Ramos (cell line): ENCODE measurements around the gene INPP5A.
"Not testable (repeated sequence)": the region's sequence is repeated elsewhere in the genome, so short reads cannot be mapped to it uniquely, and the experiment has no call there.

Source experiments
- in situ Hi-C: fragments of 300-500 bp; cut with MboI; formaldehyde crosslinking; loops from one replicate; pipeline ENCODE4 v1.14.3; 2022; ENCODE audit warnings: low sequenced_read_pairs; ENCODE audit not compliant: unreplicated experiment

INPP5A gene

GRCh38 chr10:132590094-132590751 is 52.6 kb downstream of the INPP5A start:
- in situ Hi-C loops, result no loop called here

- in situ Hi-C loops, result no loop called here
These were observed 53.1 kb downstream of the INPP5A start for GRCh38 chr10:132590752-132591121.

GRCh38 chr10:132591166-132591971 is 53.8 kb downstream of the INPP5A start:
- in situ Hi-C loops, result no loop called here

- in situ Hi-C loops, result no loop called here
These were observed 55.3 kb downstream of the INPP5A start for GRCh38 chr10:132592790-132593383.

- in situ Hi-C loops, result no loop called here
These were observed 55.8 kb downstream of the INPP5A start for GRCh38 chr10:132593389-132593788.

- in situ Hi-C loops, result no loop called here
These were observed 56.6 kb downstream of the INPP5A start for GRCh38 chr10:132593900-132594876.

- in situ Hi-C loops, result no loop called here
These were observed 57.4 kb downstream of the INPP5A start for GRCh38 chr10:132595021-132595420.

GRCh38 chr10:132595854-132596253 is 58.3 kb downstream of the INPP5A start:
- in situ Hi-C loops, result no loop called here

GRCh38 chr10:132596742-132597279 is 59.2 kb downstream of the INPP5A start:
- in situ Hi-C loops, result no loop called here

GRCh38 chr10:132597654-132598053 is 60.1 kb downstream of the INPP5A start:
- in situ Hi-C loops, result no loop called here

GRCh38 chr10:132599023-132599618 is 61.5 kb downstream of the INPP5A start:
- in situ Hi-C loops, result not testable (repeated sequence)

- in situ Hi-C loops, result no loop called here
These were observed 62.1 kb downstream of the INPP5A start for GRCh38 chr10:132599732-132600131.

GRCh38 chr10:132600416-132600815 is 62.8 kb downstream of the INPP5A start:
- in situ Hi-C loops, result no loop called here

- in situ Hi-C loops, result no loop called here
These were observed 64.0 kb downstream of the INPP5A start for GRCh38 chr10:132601567-132601966.

GRCh38 chr10:132602614-132603013 is 65.0 kb downstream of the INPP5A start:
- in situ Hi-C loops, result no loop called here

GRCh38 chr10:132603851-132604533 is 66.4 kb downstream of the INPP5A start:
- in situ Hi-C loops, result no loop called here

- in situ Hi-C loops, result no loop called here
These were observed 67.1 kb downstream of the INPP5A start for GRCh38 chr10:132604686-132605085.

- in situ Hi-C loops, result no loop called here
These were observed 67.8 kb downstream of the INPP5A start for GRCh38 chr10:132605390-132605789.

- in situ Hi-C loops, result no loop called here
These were observed 68.5 kb downstream of the INPP5A start for GRCh38 chr10:132606031-132606491.
